Right forelimb (tissue), 1 donor: ENCODE measurements around the gene PLG.
"Not testable (repeated sequence)": the region's sequence is repeated elsewhere in the genome, so short reads cannot be mapped to it uniquely, and the experiment has no call there.

Experiments used
- DNase-seq: peaks from one replicate; pipeline ENCODE4 v3.0.0-alpha.2; 2018

Gene PLG

GRCh38 chr6:160780656-160781055, 78.6 kb downstream of the PLG start:
- DNase-seq = not testable (repeated sequence)

GRCh38 chr6:160781298-160781697, 79.3 kb downstream of the PLG start:
- DNase-seq = no peak

GRCh38 chr6:160782228-160782627, 80.2 kb downstream of the PLG start:
- no peak for DNase-seq

- DNase-seq = no peak
Observed at GRCh38 chr6:160783741-160784140, 81.7 kb downstream of the PLG start.

GRCh38 chr6:160788126-160788525, 86.1 kb downstream of the PLG start:
- not testable (repeated sequence) for DNase-seq

- DNase-seq = no peak
Observed at GRCh38 chr6:160788806-160789205, 86.8 kb downstream of the PLG start.

GRCh38 chr6:160789263-160790027, 87.4 kb downstream of the PLG start:
- DNase-seq = no peak

GRCh38 chr6:160790028-160790792, 88.2 kb downstream of the PLG start:
- no peak for DNase-seq

- DNase-seq = no peak
Observed at GRCh38 chr6:160791459-160791858, 89.4 kb downstream of the PLG start.

- no peak for DNase-seq
Observed at GRCh38 chr6:160791981-160792418, 90.0 kb downstream of the PLG start.

- no peak for DNase-seq
Observed at GRCh38 chr6:160792708-160793107, 90.7 kb downstream of the PLG start.

- DNase-seq = no peak
Observed at GRCh38 chr6:160793652-160794051, 91.6 kb downstream of the PLG start.

GRCh38 chr6:160795721-160796120, 93.7 kb downstream of the PLG start:
- no peak for DNase-seq

GRCh38 chr6:160798625-160799024, 96.6 kb downstream of the PLG start:
- no peak for DNase-seq

- DNase-seq = no peak
Observed at GRCh38 chr6:160799801-160800506, 97.9 kb downstream of the PLG start.

- DNase-seq = no peak
Observed at GRCh38 chr6:160801418-160801817, 99.4 kb downstream of the PLG start.

- DNase-seq = not testable (repeated sequence)
Observed at GRCh38 chr6:160802049-160802448, 100.0 kb downstream of the PLG start.
